Measurements from ENCODE around the gene MACF1.
"Not testable (repeated sequence)": the region's sequence is repeated elsewhere in the genome, so short reads cannot be mapped to it uniquely, and the experiment has no call there.

Gene MACF1

DNA sequence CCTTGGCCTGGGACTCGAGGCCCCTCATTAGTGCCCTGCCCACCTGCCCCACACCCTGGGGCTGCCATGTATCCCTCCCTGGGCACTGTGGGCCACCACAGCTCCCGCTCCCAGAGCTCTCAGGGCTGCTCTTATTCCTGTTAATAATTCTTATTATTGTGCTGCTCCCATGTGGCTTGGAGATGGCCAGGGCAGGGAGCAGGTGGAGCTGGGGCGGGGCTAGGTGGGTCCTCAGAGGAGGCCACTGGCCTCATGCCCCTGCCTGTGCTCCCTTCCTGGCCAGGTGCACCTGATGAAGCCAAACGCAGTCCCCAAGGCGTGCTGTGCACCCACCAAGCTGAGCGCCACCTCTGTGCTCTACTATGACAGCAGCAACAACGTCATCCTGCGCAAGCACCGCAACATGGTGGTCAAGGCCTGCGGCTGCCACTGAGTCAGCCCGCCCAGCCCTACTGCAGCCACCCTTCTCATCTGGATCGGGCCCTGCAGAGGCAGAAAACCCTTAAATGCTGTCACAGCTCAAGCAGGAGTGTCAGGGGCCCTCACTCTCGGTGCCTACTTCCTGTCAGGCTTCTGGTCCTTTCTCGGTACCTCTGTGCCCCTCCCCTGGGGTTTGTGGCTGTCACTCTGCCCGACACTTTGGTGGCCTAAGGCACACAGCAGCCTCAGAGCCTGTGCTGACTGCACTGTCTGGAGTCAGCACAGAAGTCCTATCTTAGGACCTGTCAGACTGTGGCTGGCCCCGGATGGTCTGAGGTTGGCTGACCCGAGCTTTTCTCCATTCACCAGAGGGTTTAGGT lies 321.1 kb downstream of the MACF1 start:
- DNase-seq = no peak

DNA sequence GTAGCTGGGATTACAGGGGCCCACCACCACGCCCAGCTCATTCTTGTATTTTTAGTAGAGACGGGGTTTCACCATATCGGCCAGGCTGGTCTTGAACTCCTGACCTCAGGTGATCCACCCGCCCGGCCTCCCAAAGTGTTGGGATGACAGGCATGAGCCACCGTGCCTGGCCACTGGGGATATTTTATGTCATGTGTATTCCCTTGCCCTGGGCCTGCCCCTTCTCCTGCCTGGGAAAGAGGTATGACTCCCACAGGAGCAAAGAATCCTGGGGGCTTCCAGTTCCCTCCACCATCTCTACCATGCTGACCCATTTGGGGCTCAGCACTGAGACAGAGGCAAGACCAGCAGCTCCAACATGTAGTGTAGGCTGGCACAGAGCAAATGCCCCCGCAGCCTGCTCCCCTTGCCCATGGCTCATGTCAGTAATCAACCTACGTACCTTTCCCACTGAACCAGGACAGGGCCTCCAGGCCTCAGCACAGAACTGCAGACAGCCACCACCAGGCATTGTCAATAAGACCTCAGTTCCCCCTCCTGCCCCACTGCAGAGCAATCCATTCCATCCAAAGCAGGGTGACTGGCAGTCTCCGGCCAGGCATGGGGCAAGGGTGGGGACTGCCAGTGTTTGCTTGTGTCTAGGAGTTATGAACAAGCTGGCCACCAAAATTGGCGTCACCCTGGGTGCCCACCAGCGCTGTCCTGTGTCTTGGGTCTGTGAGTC lies 322.1 kb downstream of the MACF1 start:
- DNase-seq = no peak

- DNase-seq = not testable (repeated sequence)
These were observed 322.7 kb downstream of the MACF1 start for GRCh38 chr1:39527190-39527579.

DNA sequence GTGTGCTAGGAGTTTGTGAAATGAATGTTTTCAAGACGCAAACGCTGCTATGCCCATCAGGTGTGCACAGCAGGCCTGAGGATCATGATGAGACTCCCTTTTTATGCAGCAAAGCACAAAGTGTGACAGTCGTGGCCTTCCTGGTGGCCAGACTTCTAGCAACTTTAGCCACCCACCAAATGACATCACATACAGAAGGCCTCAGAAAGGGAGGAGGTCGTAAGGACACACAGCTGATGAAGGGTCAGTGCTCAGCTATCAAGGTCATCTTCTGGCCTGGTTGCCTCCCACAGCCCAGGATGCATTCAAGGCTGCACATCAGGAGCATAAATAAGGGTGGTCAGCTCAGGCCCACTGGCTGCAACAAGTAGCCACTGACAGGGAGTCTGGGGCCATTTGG lies 323.6 kb downstream of the MACF1 start:
- no peak for DNase-seq

- DNase-seq = no peak
These were observed 325.5 kb downstream of the MACF1 start for GRCh38 chr1:39529901-39530535.

- no peak for DNase-seq
These were observed 327.0 kb downstream of the MACF1 start for GRCh38 chr1:39531526-39531925.

- no peak for DNase-seq
These were observed 328.9 kb downstream of the MACF1 start for GRCh38 chr1:39533442-39533841.
